Neuronal stem cell (in vitro differentiated cells): ENCODE data around the gene GABARAP.

Source experiments
- DNase-seq: peaks from one replicate; pipeline ENCODE4 v3.0.0-alpha.2; 2013; ENCODE audit warnings: low spot score
- H2AFZ ChIP-seq: one replicate; pipeline ENCODE4 v1.6.1; 2013; ENCODE audit warnings: mild to moderate bottlenecking, low read length, inconsistent platforms
- H2AK5ac ChIP-seq: 2 replicates; pipeline ENCODE4 v1.6.1; 2013; ENCODE audit warnings: low read depth, mild to moderate bottlenecking, inconsistent platforms, low read length, moderate library complexity, mixed read lengths
- H2BK120ac ChIP-seq: 2 replicates; pipeline ENCODE4 v1.6.1; 2013; ENCODE audit warnings: low read depth, mild to moderate bottlenecking, inconsistent platforms, low read length, moderate library complexity, mixed read lengths
- H2BK12ac ChIP-seq: one replicate; pipeline ENCODE4 v1.6.1; 2013; ENCODE audit warnings: low read length, inconsistent platforms
- H2BK15ac ChIP-seq: 2 replicates; pipeline ENCODE4 v1.6.1; 2013; ENCODE audit warnings: mild to moderate bottlenecking, low read length, inconsistent platforms, mixed read lengths
- H2BK5ac ChIP-seq: one replicate; pipeline ENCODE4 v1.6.1; 2013; ENCODE audit warnings: inconsistent platforms, mild to moderate bottlenecking, low read length, moderate library complexity
- H3K14ac ChIP-seq: one replicate; pipeline ENCODE4 v1.6.1; 2013; ENCODE audit warnings: low read length, inconsistent platforms
- H3K18ac ChIP-seq: 2 replicates; pipeline ENCODE4 v1.6.1; 2013; ENCODE audit warnings: low read length, inconsistent platforms
- H3K23ac ChIP-seq: 2 replicates; pipeline ENCODE4 v1.6.1; 2013; ENCODE audit warnings: low read depth, mild to moderate bottlenecking, mixed read lengths, low read length, inconsistent platforms; ENCODE audit not compliant: poor library complexity
- H3K27ac ChIP-seq: replicated peaks from 3 replicates; pipeline ENCODE4 v1.5.1; 2013; ENCODE audit warnings: low read length, inconsistent platforms
- H3K27me3 ChIP-seq, 3 experiments: 2 replicates each; pipeline ENCODE4 v1.6.1; 2013; ENCODE audit warnings: low read length in 3 of 3, mild to moderate bottlenecking in 2 of 3, inconsistent platforms in 1 of 3, low read depth in 1 of 3, mixed read lengths in 1 of 3, moderate library complexity in 1 of 3; ENCODE audit not compliant: control insufficient read depth in 3 of 3, insufficient read depth in 3 of 3
- H3K36me3 ChIP-seq, 2 donors: replicated peaks in 1 of 2; 2 replicates each; pipeline ENCODE4 v1.6.1; 2013; ENCODE audit warnings: low read length in 2 of 2; ENCODE audit not compliant: control insufficient read depth in 2 of 2, insufficient read depth in 2 of 2
- H3K4ac ChIP-seq: 2 replicates; pipeline ENCODE4 v1.6.1; 2013; ENCODE audit warnings: inconsistent platforms, mild to moderate bottlenecking, low read length, moderate library complexity
- H3K4me1 ChIP-seq, 2 donors: 1 replicate in 1 of 2; 2 replicates in 1 of 2; pipeline ENCODE4 v1.6.1; 2013; ENCODE audit warnings: low read length in 2 of 2, low read depth in 1 of 2; ENCODE audit not compliant: control insufficient read depth in 2 of 2, insufficient read depth in 1 of 2
- H3K4me2 ChIP-seq: one replicate; pipeline ENCODE4 v1.6.1; 2013; ENCODE audit warnings: mild to moderate bottlenecking, low read length, inconsistent platforms; ENCODE audit not compliant: insufficient read depth, poor library complexity, severe bottlenecking
- H3K4me3 ChIP-seq, 2 donors: 2 replicates each; pipeline ENCODE4 v1.5.1; 2013; ENCODE audit warnings: low read length in 2 of 2, mild to moderate bottlenecking in 2 of 2, inconsistent platforms in 1 of 2, moderate library complexity in 1 of 2
- H3K79me1 ChIP-seq: one replicate; pipeline ENCODE4 v1.6.1; 2013; ENCODE audit warnings: low read depth, mild to moderate bottlenecking, inconsistent platforms, low read length, moderate library complexity
- H3K9ac ChIP-seq: one replicate; pipeline ENCODE4 v1.6.1; 2013; ENCODE audit warnings: mild to moderate bottlenecking, low read depth, low read length, inconsistent platforms; ENCODE audit not compliant: poor library complexity
- H3K9me3 ChIP-seq, 2 donors: replicated peaks in 1 of 2; 2 replicates each; pipeline versions ENCODE3 to v1.6.1; 2013; ENCODE audit warnings: low read length in 2 of 2, mild to moderate bottlenecking in 2 of 2, inconsistent platforms in 1 of 2, low read depth in 1 of 2, mixed read lengths in 1 of 2, moderate library complexity in 1 of 2; ENCODE audit not compliant: control insufficient read depth in 2 of 2, insufficient read depth in 1 of 2
- H4K8ac ChIP-seq: one replicate; pipeline ENCODE4 v1.6.1; 2013; ENCODE audit warnings: low read depth, mild to moderate bottlenecking, inconsistent platforms, low read length, moderate library complexity
- H4K91ac ChIP-seq: one replicate; pipeline ENCODE4 v1.6.1; 2013; ENCODE audit warnings: low read length, low read depth, mild to moderate bottlenecking, inconsistent platforms; ENCODE audit not compliant: poor library complexity
- WGBS, 2 donors: extraction: QIAGEN DNeasy Blood & Tissue Kit; methylation state at CpG; one replicate each; pipeline ENCODE4 v1.1.7; 2013; ENCODE audit warnings: missing lambda C conversion rate in 2 of 2, mixed read lengths in 1 of 2; ENCODE audit not compliant: insufficient read length in 2 of 2, insufficient replicate concordance in 1 of 2; ENCODE audit errors: extremely low coverage in 2 of 2; 5-methylcytosine and 5-hydroxymethylcytosine counted together

Gene GABARAP

DNA sequence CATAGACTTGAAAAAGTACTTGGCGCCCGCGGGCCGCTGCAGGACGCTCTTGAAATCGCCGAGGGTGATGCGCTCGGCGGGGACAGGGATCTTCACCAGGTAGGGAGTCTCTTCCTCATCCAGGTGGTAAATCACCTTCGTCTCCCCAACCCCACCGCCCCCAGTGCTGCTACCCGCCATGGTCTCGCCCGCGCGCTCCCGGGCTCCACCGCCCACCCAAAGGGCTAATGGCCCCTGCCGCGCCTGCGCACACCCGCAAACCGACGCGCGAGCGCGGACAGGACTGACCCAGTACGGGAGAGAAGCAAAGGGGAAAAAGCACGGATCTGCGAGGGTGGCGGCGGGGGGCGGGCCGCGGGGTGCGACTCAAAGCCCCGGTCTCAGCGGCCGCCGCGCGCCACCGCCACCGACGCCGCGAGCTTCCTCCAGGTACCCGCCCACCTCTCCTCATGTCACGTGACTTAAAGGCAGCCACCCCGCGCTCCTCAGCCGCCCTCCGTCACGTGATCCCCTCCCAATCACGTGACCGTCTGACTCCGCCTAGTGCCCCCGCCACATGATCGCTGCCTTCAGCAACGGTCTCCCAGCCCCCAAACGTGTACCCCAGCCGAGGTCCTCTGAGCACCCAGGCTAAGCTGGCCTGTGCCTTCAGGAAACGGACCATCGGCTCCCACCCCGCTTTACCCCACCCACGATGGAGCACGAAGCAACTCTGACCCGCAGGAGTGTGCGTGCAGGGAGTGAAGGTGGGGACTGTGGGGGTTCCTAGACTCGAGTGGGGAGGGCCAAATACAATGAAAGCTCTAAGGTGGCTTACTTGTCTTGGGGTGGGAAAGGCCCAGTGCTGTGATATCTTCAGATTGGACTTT, 7.9 kb downstream of the GABARAP start, which contains the start of gene DVL2:
Gene DVL2, minus strand, starts transcription at position 435 of the 869 bp plus-strand sequence. Its CDS starts 255 bp downstream, at position 180.
- no peaks in the 10 kb centered on the region for H3K27me3 ChIP-seq
- H3K4ac ChIP-seq: no peak within 1 kb of the TSS
- H2BK120ac ChIP-seq: no peak within 1 kb of the TSS
- no CpG with 5 or more reads among the region's 72 CpGs for WGBS, 2 donors
- H2AFZ ChIP-seq: peak within 1 kb of the TSS; percentile 93
- H3K14ac ChIP-seq: peak within 1 kb of the TSS; percentile 86
- H4K91ac ChIP-seq: no peak within 1 kb of the TSS
- H3K36me3 ChIP-seq: peaks cover 41 to 58% of the 10 kb centered on the region in 2 donors
- peaks cover 15 to 21% of the 10 kb centered on the region in 2 donors for H3K4me1 ChIP-seq
- H3K4me3 ChIP-seq: peak within 1 kb of the TSS; percentile 82 to 97
- peak; percentile 92 for DNase-seq
- H3K18ac ChIP-seq: peak within 1 kb of the TSS; percentile 96
- H3K9ac ChIP-seq: peak within 1 kb of the TSS; percentile 96
- peak within 1 kb of the TSS; percentile 70 for H2BK15ac ChIP-seq
- H3K4me2 ChIP-seq: peak within 1 kb of the TSS; percentile 78
- H3K9me3 ChIP-seq: no peaks in the 10 kb centered on the region
- H4K8ac ChIP-seq: no peak within 1 kb of the TSS
- no peak within 1 kb of the TSS for H2BK12ac ChIP-seq
- H3K79me1 ChIP-seq: peaks cover 24% of the 10 kb centered on the region
- H3K27ac ChIP-seq: peak within 1 kb of the TSS; percentile 90
- peak within 1 kb of the TSS; percentile 98 for H2BK5ac ChIP-seq
- peak within 1 kb of the TSS; percentile 100 for H3K23ac ChIP-seq
- H2AK5ac ChIP-seq: peak within 1 kb of the TSS; percentile 77

DNA sequence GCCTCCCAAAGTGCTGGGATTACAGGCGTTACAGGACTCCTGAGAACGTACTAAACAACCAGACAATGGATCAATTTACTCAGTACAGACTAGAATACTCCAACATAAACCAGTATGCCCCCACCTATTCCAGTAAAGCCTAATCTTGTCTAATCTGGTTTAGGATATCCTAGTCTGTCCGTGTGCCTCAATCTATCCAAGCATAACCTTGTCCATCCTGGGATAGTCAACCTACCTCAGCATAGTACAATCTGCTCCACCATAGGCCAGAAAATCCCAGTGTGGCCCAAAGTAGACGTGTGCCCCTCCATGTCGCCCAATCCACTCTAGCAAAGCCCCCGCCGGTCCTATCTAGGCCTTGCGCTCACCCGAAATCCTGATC, 8.6 kb downstream of the GABARAP start:
- H3K27ac ChIP-seq: peak overlapping the region; percentile 90
- peak overlapping the region; percentile 96 for H3K9ac ChIP-seq
- H3K4me2 ChIP-seq: peak overlapping the region; percentile 78
- H2AK5ac ChIP-seq: peak overlapping the region; percentile 77
- peak overlapping the region; percentile 93 for H2AFZ ChIP-seq
- H2BK12ac ChIP-seq: no peak overlapping the region
- peaks cover 47 to 64% of the 10 kb centered on the region in 2 donors for H3K36me3 ChIP-seq
- H3K27me3 ChIP-seq: no peaks in the 10 kb centered on the region
- H3K9me3 ChIP-seq: no peaks in the 10 kb centered on the region
- WGBS, 2 donors: no CpG with 5 or more reads among the region's 9 CpGs
- H2BK5ac ChIP-seq: peak overlapping the region; percentile 98
- no peak overlapping the region for H2BK15ac ChIP-seq
- H4K8ac ChIP-seq: no peak overlapping the region
- H3K14ac ChIP-seq: peak overlapping the region; percentile 86
- H2BK120ac ChIP-seq: no peak overlapping the region
- H3K4me3 ChIP-seq: peak overlapping the region; percentile 82 to 97
- peak overlapping the region; percentile 96 for H3K18ac ChIP-seq
- no peak overlapping the region for H3K4ac ChIP-seq
- peak overlapping the region; percentile 100 for H3K23ac ChIP-seq
- H3K4me1 ChIP-seq: peaks cover 15 to 21% of the 10 kb centered on the region in 2 donors
- H4K91ac ChIP-seq: no peak overlapping the region
- peaks cover 27% of the 10 kb centered on the region for H3K79me1 ChIP-seq
- no peak for DNase-seq

DNA sequence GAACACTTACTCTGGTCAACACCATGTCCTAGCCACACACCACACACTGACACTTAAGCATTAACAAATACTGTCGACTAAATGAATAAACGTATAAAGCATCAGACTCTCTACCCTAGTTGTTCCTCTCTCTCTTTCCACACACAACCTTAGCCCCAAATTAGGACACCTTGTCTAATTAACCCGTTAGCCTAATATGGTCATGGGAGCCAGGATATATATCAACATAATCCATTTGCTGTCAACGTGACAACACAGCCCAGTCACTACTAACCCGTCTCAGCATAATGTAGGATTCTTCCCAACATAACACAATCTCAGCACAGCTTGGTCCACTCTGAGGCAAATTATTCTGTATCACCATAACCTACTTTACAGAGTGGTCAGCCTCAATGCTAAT, 10.1 kb downstream of the GABARAP start:
- H4K91ac ChIP-seq: no peak overlapping the region
- H2BK120ac ChIP-seq: no peak overlapping the region
- no peak overlapping the region for H2BK12ac ChIP-seq
- peaks cover 11 to 16% of the 10 kb centered on the region in 2 donors for H3K4me1 ChIP-seq
- no peak overlapping the region for H2AFZ ChIP-seq
- no peak overlapping the region for H3K18ac ChIP-seq
- peaks cover 26% of the 10 kb centered on the region for H3K79me1 ChIP-seq
- no peak overlapping the region for H2AK5ac ChIP-seq
- H3K23ac ChIP-seq: no peak overlapping the region
- H3K9me3 ChIP-seq: no peaks in the 10 kb centered on the region
- no peak overlapping the region for H3K4me2 ChIP-seq
- H3K4me3 ChIP-seq: peak overlapping the region in 1 of 2 donors; percentile 97
- H3K4ac ChIP-seq: no peak overlapping the region
- H3K27me3 ChIP-seq: no peaks in the 10 kb centered on the region
- H3K9ac ChIP-seq: no peak overlapping the region
- no peak overlapping the region for H2BK5ac ChIP-seq
- no peak for DNase-seq
- no CpG with 5 or more reads among the region's 5 CpGs for WGBS, 2 donors
- no peak overlapping the region for H2BK15ac ChIP-seq
- H3K27ac ChIP-seq: no peak overlapping the region
- H3K14ac ChIP-seq: no peak overlapping the region
- H3K36me3 ChIP-seq: peaks cover 57 to 75% of the 10 kb centered on the region in 2 donors
- H4K8ac ChIP-seq: no peak overlapping the region

DNA sequence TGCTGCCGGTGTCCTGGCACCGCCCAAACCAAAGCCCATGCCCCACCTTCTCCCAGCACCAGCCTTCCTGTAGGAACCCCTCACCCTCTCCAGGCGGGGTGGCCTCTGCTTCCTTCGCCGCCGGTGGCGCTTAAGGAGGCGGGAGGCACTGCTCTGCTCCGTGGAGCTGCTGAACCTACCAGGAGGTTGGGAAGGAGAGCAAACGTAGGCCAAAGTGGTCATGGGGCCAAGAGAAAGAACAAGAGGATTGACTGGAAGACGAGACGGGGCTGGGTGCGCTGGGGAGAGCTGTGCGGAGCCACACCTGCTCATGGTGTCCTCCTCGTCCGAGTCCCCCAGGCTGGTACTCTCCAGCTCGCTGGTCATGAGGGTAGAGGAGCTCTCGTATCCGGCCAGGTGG, 12.7 kb downstream of the GABARAP start:
- WGBS, 2 donors: no CpG with 5 or more reads among the region's 19 CpGs

More for the DNA sequence above, 12.7 kb downstream of the GABARAP start:
- H3K23ac ChIP-seq: no peak overlapping the region
- no peak overlapping the region for H2BK15ac ChIP-seq
- H2AK5ac ChIP-seq: no peak overlapping the region
- no peak overlapping the region for H3K27ac ChIP-seq
- no peak overlapping the region for H3K4ac ChIP-seq
- no peak overlapping the region for H3K4me2 ChIP-seq
- H3K36me3 ChIP-seq: peaks cover 55 to 75% of the 10 kb centered on the region in 2 donors
- no peak for DNase-seq
- no peak overlapping the region for H2AFZ ChIP-seq
- H3K27me3 ChIP-seq: no peaks in the 10 kb centered on the region
- H2BK120ac ChIP-seq: no peak overlapping the region
- H3K14ac ChIP-seq: no peak overlapping the region
- no peak overlapping the region for H4K91ac ChIP-seq
- H2BK12ac ChIP-seq: no peak overlapping the region
- no peak overlapping the region for H4K8ac ChIP-seq
- H3K9ac ChIP-seq: no peak overlapping the region
- peaks cover 7 to 8% of the 10 kb centered on the region in 2 donors for H3K4me1 ChIP-seq
- H3K79me1 ChIP-seq: peaks cover 14% of the 10 kb centered on the region
- peak overlapping the region; percentile 53 for H2BK5ac ChIP-seq
- no peak overlapping the region for H3K18ac ChIP-seq
- H3K9me3 ChIP-seq: no peaks in the 10 kb centered on the region
- no peak overlapping the region for H3K4me3 ChIP-seq
